Keratinocyte (primary cell): ENCODE data around the gene CRABP1. TPM values are rescaled to one million over a fixed set of nuclear protein-coding genes. Genes with fewer than 3 reads are reported as not detected.

ENCODE experiments used
- DNase-seq: peaks from one replicate; pipeline ENCODE4 v3.0.0-alpha.2; 2011; ENCODE audit warnings: low read depth, missing footprints, low spot score
- FAIRE-seq: peaks from 2 replicates; lab custom pipeline; 2011; peaks lifted over from hg19 to GRCh38; lab: Jason Lieb, UNC
- H2AFZ ChIP-seq: 2 replicates; pipeline ENCODE4 v1.6.0; 2012; ENCODE audit warnings: low read length, control low read depth, inconsistent platforms; ENCODE audit not compliant: control insufficient read depth
- H3K27ac ChIP-seq: 2 replicates; pipeline ENCODE4 v1.5.1; 2011; ENCODE audit warnings: low read length; ENCODE audit not compliant: control insufficient read depth, insufficient read depth
- H3K27me3 ChIP-seq: 3 replicates; pipeline ENCODE4 v1.6.0; 2011; ENCODE audit warnings: low read length; ENCODE audit not compliant: control insufficient read depth, insufficient read depth; ENCODE audit errors: extremely low read depth
- H3K36me3 ChIP-seq, 2 experiments: 2 replicates in 1 of 2; 3 replicates in 1 of 2; pipeline ENCODE4 v1.5.1; 2011; ENCODE audit warnings: low read length in 2 of 2, mild to moderate bottlenecking in 1 of 2; ENCODE audit not compliant: control insufficient read depth in 2 of 2, insufficient read depth in 2 of 2; ENCODE audit errors: extremely low read depth in 1 of 2
- H3K4me1 ChIP-seq: 3 replicates; pipeline ENCODE4 v1.5.1; 2011; ENCODE audit warnings: low read length; ENCODE audit not compliant: control insufficient read depth, insufficient read depth; ENCODE audit errors: extremely low read depth
- H3K4me2 ChIP-seq: 3 replicates; pipeline ENCODE4 v1.6.0; 2011; ENCODE audit warnings: low read depth, low read length; ENCODE audit not compliant: control insufficient read depth, insufficient read depth; ENCODE audit errors: extremely low read depth
- H3K4me3 ChIP-seq, 3 experiments: fragments of 200-600 bp in 1 of 3; sonication (generic) in 1 of 3; 2 replicates in 2 of 3; 3 replicates in 1 of 3; pipeline ENCODE4 v1.5.1; 2011 to 2016; ENCODE audit warnings: low read length in 3 of 3, mild to moderate bottlenecking in 3 of 3, control low read depth in 2 of 3, inconsistent platforms in 1 of 3, low read depth in 1 of 3, mixed read lengths in 1 of 3, mixed run types in 1 of 3, moderate library complexity in 1 of 3; ENCODE audit not compliant: control insufficient read depth in 2 of 3, insufficient read depth in 2 of 3; ENCODE audit errors: extremely low read depth in 1 of 3
- H3K79me2 ChIP-seq: 2 replicates; pipeline ENCODE4 v1.6.0; 2012; ENCODE audit warnings: low read length; ENCODE audit not compliant: control insufficient read depth, insufficient read depth
- H3K9ac ChIP-seq: 3 replicates; pipeline ENCODE4 v1.6.0; 2011; ENCODE audit warnings: low read length; ENCODE audit not compliant: control insufficient read depth, insufficient read depth; ENCODE audit errors: extremely low read depth
- H3K9me1 ChIP-seq: 3 replicates; pipeline ENCODE4 v1.6.0; 2011; ENCODE audit warnings: low read length; ENCODE audit not compliant: control insufficient read depth, insufficient read depth; ENCODE audit errors: extremely low read depth
- H3K9me3 ChIP-seq: 2 replicates; pipeline ENCODE4 v1.5.1; 2012; ENCODE audit warnings: low read depth, low read length; ENCODE audit not compliant: control insufficient read depth
- H4K20me1 ChIP-seq: 3 replicates; pipeline ENCODE4 v1.6.0; 2011; ENCODE audit warnings: low read length; ENCODE audit not compliant: control insufficient read depth, insufficient read depth; ENCODE audit errors: extremely low read depth
- EZH2 ChIP-seq: IDR thresholded peaks from one replicate; pipeline ENCODE4 v1.6.1; 2012; ENCODE audit warnings: inconsistent platforms, mild to moderate bottlenecking, low read length, moderate library complexity
- dilution Hi-C: fragments of 300-500 bp; cut with MboI; formaldehyde crosslinking; loops from one replicate; pipeline ENCODE4 v1.7.0; 2020; ENCODE audit warnings: low sequenced_read_pairs; ENCODE audit not compliant: extremely low pct_ligation_motif_present
- polyA plus RNA-seq, 5 experiments: library from polyadenylated mRNA; depleted of rRNA in 3 of 5; stranded (reverse) in 3 of 5; stranded (forward) in 1 of 5; unstranded in 1 of 5; fragments of >200 nt; gene quantifications; 1 replicate in 1 of 5; 2 replicates in 3 of 5; 3 replicates in 1 of 5; pipeline versions ENCODE4 v1.2.1 to v1.2.3, GENCODE V29; 2011 to 2012; ENCODE audit warnings: missing spikeins in 2 of 5, low read depth in 1 of 5, low replicate concordance in 1 of 5
- TF ChIP-seq, protein P1 (sequence below), 3 experiments: IDR thresholded peaks in 1 of 3; conservative IDR thresholded peaks in 1 of 3; optimal IDR thresholded peaks in 1 of 3; 2 replicates in 2 of 3; 3 replicates in 1 of 3; pipeline versions ENCODE3 to v1.5.1; 2011; ENCODE audit warnings: low read length in 3 of 3, mild to moderate bottlenecking in 3 of 3, moderate library complexity in 2 of 3, control low read depth in 1 of 3, inconsistent platforms in 1 of 3; ENCODE audit not compliant: insufficient read depth in 2 of 3; ENCODE audit errors: extremely low read depth in 1 of 3

CRABP1 gene
- polyA plus RNA-seq, 1 donor (not counting 4 experiments of a cell fraction or from before 2014, with no cell fraction given) = not detected

DNA sequence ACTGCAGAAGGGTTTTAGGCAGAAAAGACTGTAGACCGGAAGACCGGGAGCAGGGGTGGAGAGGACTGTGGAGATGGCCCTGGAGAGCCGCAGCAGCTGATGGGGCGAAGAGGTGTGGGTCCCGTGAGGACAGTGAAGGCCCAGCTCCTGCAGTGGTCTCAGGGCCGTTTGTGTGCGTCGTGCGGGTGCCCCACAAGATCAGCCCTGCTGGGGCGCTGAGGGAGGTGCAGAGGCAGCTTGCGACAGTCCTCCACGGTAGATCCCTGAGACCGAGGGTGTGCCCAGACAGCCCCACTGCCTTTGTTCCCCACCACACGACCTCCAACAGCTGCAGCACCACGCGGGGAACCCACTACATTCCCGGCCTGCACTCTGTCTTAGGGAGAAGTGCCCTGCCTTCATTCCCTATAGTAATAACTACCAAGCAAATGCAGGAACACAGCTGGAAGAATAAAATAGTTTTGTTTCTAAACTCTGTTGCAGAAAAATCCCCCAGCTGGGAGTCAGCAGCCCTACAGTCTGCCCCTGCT lies 19.0 kb upstream of the CRABP1 start:
- dilution Hi-C loops = no loop called here
- Histone ChIP-seq H3K9ac (no peak overlapping the region), H3K4me1 (peaks cover 11% of the 10 kb centered on the region), H3K4me3 (no peak overlapping the region), H3K9me3 (no peaks in the 10 kb centered on the region), H2AFZ (no peak overlapping the region), H3K4me2 (no peak overlapping the region), H3K36me3 (no peaks in the 10 kb centered on the region), H3K27ac (no peak overlapping the region), H3K79me2 (no peaks in the 10 kb centered on the region), H3K9me1 (no peaks in the 10 kb centered on the region), H4K20me1 (no peaks in the 10 kb centered on the region), H3K27me3 (no peaks in the 10 kb centered on the region)
- no peak for FAIRE-seq
- TF ChIP-seq EZH2 = no peak
- TF ChIP-seq, protein P1, sequence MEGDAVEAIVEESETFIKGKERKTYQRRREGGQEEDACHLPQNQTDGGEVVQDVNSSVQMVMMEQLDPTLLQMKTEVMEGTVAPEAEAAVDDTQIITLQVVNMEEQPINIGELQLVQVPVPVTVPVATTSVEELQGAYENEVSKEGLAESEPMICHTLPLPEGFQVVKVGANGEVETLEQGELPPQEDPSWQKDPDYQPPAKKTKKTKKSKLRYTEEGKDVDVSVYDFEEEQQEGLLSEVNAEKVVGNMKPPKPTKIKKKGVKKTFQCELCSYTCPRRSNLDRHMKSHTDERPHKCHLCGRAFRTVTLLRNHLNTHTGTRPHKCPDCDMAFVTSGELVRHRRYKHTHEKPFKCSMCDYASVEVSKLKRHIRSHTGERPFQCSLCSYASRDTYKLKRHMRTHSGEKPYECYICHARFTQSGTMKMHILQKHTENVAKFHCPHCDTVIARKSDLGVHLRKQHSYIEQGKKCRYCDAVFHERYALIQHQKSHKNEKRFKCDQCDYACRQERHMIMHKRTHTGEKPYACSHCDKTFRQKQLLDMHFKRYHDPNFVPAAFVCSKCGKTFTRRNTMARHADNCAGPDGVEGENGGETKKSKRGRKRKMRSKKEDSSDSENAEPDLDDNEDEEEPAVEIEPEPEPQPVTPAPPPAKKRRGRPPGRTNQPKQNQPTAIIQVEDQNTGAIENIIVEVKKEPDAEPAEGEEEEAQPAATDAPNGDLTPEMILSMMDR (optimal IDR thresholded peaks at IDR 0.05 in 1 of 3, IDR thresholded peaks at IDR 0.05 in 1 of 3, conservative IDR thresholded peaks at IDR 0.05 in 1 of 3; ENCODE audit: extremely low read depth in 1 of 3, insufficient read depth in 2 of 3, low read length in 3 of 3) = no peak
- no peak for DNase-seq

DNA sequence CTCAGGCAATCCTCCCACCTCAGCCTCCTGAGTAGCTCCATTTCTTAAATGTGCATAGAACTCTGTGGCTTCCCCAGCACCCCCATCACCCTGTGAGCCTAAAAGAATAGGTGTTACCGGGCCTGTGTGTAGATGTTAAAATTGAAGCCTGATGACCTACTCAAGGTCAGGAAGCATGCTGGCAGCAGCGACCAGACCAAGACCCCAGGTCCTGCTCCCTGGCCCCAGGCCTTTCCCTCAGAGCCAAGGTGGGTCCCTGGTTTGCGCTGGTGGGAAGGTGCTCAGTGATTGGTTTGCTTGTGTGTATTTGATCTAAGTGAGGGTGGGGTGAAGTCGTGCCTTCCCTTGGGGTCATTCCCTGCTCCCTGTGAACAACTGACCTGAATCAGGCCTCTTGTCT lies 18.4 kb upstream of the CRABP1 start:
- Histone ChIP-seq H4K20me1 (no peaks in the 10 kb centered on the region), H3K9me1 (no peaks in the 10 kb centered on the region), H2AFZ (no peak overlapping the region), H3K4me1 (peaks cover 4% of the 10 kb centered on the region), H3K27me3 (no peaks in the 10 kb centered on the region), H3K27ac (no peak overlapping the region), H3K4me2 (no peak overlapping the region), H3K4me3 (no peak overlapping the region), H3K9ac (no peak overlapping the region), H3K36me3 (no peaks in the 10 kb centered on the region), H3K79me2 (no peaks in the 10 kb centered on the region), H3K9me3 (no peaks in the 10 kb centered on the region)
- dilution Hi-C loops = no loop called here
- FAIRE-seq = no peak
- no peak for TF ChIP-seq EZH2
- TF ChIP-seq, protein P1 (optimal IDR thresholded peaks at IDR 0.05 in 1 of 3, IDR thresholded peaks at IDR 0.05 in 1 of 3, conservative IDR thresholded peaks at IDR 0.05 in 1 of 3; ENCODE audit: extremely low read depth in 1 of 3, insufficient read depth in 2 of 3, low read length in 3 of 3) = no peak
- DNase-seq = no peak
